Measurements from ENCODE around the gene PIEZO1.

Gene PIEZO1

DNA sequence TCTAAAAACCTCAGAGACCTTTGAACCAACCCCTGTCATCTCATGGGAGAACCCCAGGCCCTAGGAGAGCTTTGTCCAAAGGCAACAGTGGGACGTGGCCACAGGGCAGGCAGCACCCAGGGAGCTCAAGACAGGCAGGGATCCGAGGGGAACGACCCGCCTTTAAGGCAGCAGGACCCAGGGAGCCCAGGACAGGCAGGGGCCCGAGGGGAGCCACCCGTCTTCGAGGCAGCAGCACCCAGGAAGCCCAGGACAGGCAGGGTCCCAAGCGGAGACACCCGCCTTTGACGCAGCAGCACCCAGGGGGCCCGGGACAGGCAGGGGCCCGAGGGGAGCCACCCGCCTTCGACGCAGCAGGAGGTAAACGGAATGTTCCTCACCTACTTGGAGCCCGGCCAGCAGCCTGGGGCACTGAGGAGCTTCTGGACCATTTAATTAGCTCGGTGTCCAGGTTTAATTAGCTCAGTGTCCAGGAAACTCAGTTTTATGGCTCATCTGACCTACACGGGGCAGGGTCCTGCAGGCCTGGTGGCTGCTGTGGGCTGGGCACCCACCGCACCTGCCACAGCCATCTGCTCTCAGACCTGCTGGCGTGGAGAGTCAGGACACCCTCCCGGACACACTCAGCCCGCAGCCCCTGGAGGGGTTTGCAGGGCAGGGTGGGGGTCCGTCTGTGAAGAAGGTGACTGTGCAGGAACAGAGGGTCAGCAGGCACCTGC is 24.4 kb downstream of the PIEZO1 start:
- no peak overlapping the region for H3K4me3 ChIP-seq (ENCODE audit: low read depth, low read length)
- TF ChIP-seq MYC (IDR thresholded peaks at IDR 0.05; ENCODE audit: low read depth, low read length) (no peak), MAX (IDR thresholded peaks at IDR 0.05; ENCODE audit: low read depth, low read length) (no peak), POLR2A (IDR thresholded peaks at IDR 0.05; ENCODE audit: extremely low read depth, insufficient read length) (no peak)
- TF ChIP-seq, protein P1, sequence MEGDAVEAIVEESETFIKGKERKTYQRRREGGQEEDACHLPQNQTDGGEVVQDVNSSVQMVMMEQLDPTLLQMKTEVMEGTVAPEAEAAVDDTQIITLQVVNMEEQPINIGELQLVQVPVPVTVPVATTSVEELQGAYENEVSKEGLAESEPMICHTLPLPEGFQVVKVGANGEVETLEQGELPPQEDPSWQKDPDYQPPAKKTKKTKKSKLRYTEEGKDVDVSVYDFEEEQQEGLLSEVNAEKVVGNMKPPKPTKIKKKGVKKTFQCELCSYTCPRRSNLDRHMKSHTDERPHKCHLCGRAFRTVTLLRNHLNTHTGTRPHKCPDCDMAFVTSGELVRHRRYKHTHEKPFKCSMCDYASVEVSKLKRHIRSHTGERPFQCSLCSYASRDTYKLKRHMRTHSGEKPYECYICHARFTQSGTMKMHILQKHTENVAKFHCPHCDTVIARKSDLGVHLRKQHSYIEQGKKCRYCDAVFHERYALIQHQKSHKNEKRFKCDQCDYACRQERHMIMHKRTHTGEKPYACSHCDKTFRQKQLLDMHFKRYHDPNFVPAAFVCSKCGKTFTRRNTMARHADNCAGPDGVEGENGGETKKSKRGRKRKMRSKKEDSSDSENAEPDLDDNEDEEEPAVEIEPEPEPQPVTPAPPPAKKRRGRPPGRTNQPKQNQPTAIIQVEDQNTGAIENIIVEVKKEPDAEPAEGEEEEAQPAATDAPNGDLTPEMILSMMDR (IDR thresholded peaks at IDR 0.05; ENCODE audit: low read depth, low read length): no peak
- DNase-seq (ENCODE audit: low read depth): no peak

DNA sequence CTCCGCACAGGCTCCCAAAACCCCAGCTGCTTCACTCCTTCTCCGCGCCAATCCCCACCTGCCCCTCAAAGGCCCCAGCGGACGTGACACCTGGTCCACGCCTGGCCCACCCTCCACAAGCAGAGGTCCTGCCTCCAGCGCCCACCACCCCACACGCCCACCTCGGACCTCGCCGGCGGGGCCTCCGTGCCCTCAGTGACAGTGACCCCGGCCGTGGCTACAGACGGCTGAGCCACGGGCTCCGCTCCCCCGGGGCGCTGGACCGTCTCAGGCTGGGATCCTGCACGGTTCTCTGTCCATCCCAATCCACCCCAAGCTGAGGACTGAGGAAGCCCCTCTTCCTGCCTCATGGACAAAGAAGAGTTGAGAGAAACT is 25.1 kb downstream of the PIEZO1 start:
- TF ChIP-seq POLR2A (IDR thresholded peaks at IDR 0.05; ENCODE audit: extremely low read depth, insufficient read length): no peak
- TF ChIP-seq MAX (IDR thresholded peaks at IDR 0.05; ENCODE audit: low read depth, low read length): no peak
- TF ChIP-seq MYC (IDR thresholded peaks at IDR 0.05; ENCODE audit: low read depth, low read length): no peak
- TF ChIP-seq, protein P1 (IDR thresholded peaks at IDR 0.05; ENCODE audit: low read depth, low read length): no peak
- no peak for DNase-seq (ENCODE audit: low read depth)
- H3K4me3 ChIP-seq (ENCODE audit: low read depth, low read length): no peak overlapping the region

DNA sequence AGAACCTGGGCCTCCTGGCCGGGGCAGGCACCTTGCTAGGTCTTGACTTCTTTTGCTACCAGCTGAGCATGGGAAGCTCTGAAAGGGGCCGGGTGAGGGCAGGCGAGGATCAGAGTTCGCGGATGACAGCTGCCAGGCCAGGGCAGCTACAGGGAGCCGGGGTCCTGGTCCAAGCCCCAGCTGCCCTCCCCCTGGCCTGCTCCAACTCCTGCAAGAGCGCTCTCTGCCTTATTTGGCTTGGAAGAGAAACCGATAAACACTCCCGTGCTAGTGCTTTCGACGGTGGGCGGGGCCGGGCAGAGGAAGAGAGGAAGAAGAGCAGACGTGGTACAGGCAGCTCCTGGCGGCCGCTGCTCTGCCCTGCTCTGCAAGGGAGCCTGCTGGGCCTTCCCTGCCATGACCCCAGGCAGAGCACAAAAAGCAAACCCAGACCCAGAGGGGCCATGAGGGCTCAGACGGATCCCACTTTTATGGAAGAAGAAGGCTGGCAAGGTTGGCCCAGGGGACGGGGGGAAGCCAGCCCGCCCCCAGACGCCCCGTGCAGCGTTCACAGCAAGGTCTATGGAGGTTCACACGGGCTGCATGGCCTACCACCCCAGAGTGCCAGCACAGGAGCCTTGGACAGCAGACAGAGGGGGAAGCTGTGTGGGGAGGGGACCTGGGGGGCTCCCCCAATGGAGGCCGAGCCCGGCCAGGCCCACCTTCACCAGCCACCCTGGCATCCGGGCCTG is 25.6 kb downstream of the PIEZO1 start:
- H3K4me3 ChIP-seq (ENCODE audit: low read depth, low read length): no peak overlapping the region
- DNase-seq (ENCODE audit: low read depth): no peak

GRCh38 chr16:88758944-88759244 is 26.1 kb downstream of the PIEZO1 start:
- DNase-seq (ENCODE audit: low read depth): no peak
- no peak overlapping the region for H3K4me3 ChIP-seq (ENCODE audit: low read depth, low read length)
- TF ChIP-seq MYC (IDR thresholded peaks at IDR 0.05; ENCODE audit: low read depth, low read length) (no peak), MAX (IDR thresholded peaks at IDR 0.05; ENCODE audit: low read depth, low read length) (no peak), POLR2A (IDR thresholded peaks at IDR 0.05; ENCODE audit: extremely low read depth, insufficient read length) (no peak)
- TF ChIP-seq, protein P1 (IDR thresholded peaks at IDR 0.05; ENCODE audit: low read depth, low read length): no peak

More for the DNA sequence above, 25.6 kb downstream of the PIEZO1 start:
- TF ChIP-seq MYC (IDR thresholded peaks at IDR 0.05; ENCODE audit: low read depth, low read length): no peak
- TF ChIP-seq, protein P1 (IDR thresholded peaks at IDR 0.05; ENCODE audit: low read depth, low read length): no peak
- no peak for TF ChIP-seq POLR2A (IDR thresholded peaks at IDR 0.05; ENCODE audit: extremely low read depth, insufficient read length)
- TF ChIP-seq MAX (IDR thresholded peaks at IDR 0.05; ENCODE audit: low read depth, low read length): no peak

GRCh38 chr16:88758227-88758943 is 26.6 kb downstream of the PIEZO1 start:
- DNase-seq (ENCODE audit: low read depth): no peak
- H3K4me3 ChIP-seq (ENCODE audit: low read depth, low read length): no peak overlapping the region
- TF ChIP-seq MAX (IDR thresholded peaks at IDR 0.05; ENCODE audit: low read depth, low read length) (no peak), MYC (IDR thresholded peaks at IDR 0.05; ENCODE audit: low read depth, low read length) (no peak), POLR2A (IDR thresholded peaks at IDR 0.05; ENCODE audit: extremely low read depth, insufficient read length) (no peak)
- TF ChIP-seq, protein P1 (IDR thresholded peaks at IDR 0.05; ENCODE audit: low read depth, low read length): no peak
